Mammary epithelial cell (primary cell): ENCODE measurements around the gene SUSD2.

Source experiments
- CTCF ChIP-seq, 2 donors: IDR thresholded peaks in 1 of 2; conservative IDR thresholded peaks in 1 of 2; 2 replicates each; pipeline ENCODE4 v1.5.1; 2011 to 2012; ENCODE audit warnings: inconsistent platforms in 2 of 2, low read length in 2 of 2, mild to moderate bottlenecking in 2 of 2, control low read depth in 1 of 2, low read depth in 1 of 2; ENCODE audit not compliant: insufficient read depth in 1 of 2; ENCODE audit errors: extremely low read depth in 1 of 2
- EZH2 ChIP-seq: IDR thresholded peaks from 2 replicates; pipeline ENCODE4 v1.6.1; 2012; ENCODE audit warnings: low read length, inconsistent platforms, borderline replicate concordance

DNA sequence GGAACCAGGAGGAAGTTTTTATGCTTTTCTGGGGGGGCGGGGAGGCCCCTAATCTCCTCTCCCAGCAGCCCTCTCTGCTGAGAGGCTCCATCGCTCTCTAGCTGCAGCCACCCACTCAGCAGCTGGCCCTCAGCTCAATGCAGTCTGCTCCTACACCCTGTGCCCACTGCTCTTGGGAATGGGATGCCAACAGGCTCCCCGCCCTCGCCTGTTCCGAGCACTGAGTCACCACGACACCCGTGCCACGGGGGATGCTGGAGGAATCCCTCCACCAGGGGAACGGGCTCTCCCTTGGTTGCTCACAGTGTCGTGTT is 23.5 kb upstream of the SUSD2 start:
- TF ChIP-seq EZH2 (no peak), CTCF (conservative IDR thresholded peaks at IDR 0.05 in 1 of 2, IDR thresholded peaks at IDR 0.05 in 1 of 2; ENCODE audit: extremely low read depth in 1 of 2, insufficient read depth in 1 of 2, low read depth in 1 of 2, low read length in 2 of 2) (no peak)
